Large intestine (tissue), 3 donors: ENCODE data around the gene MIA3. TPM values are rescaled to one million over a fixed set of nuclear protein-coding genes. Genes with fewer than 3 reads are reported as not detected.
A peak's percentile ranks its signal among the peaks of the same experiment; 100 is the strongest.
"Not testable (repeated sequence)": the region's sequence is repeated elsewhere in the genome, so short reads cannot be mapped to it uniquely, and the experiment has no call there.

ENCODE experiments used
- DNase-seq, 2 donors: peaks; one replicate each; pipeline versions ENCODE4 v3.0.0 to v3.0.0-alpha.2; 2013
- H3K27ac ChIP-seq: one replicate; pipeline ENCODE4 v1.5.1; 2013; ENCODE audit warnings: low read length
- H3K27me3 ChIP-seq: 2 replicates; pipeline ENCODE4 v1.6.1; 2013; ENCODE audit warnings: low read length; ENCODE audit not compliant: control insufficient read depth, insufficient read depth
- H3K36me3 ChIP-seq: 2 replicates; pipeline ENCODE4 v1.6.1; 2013; ENCODE audit warnings: low read length; ENCODE audit not compliant: control insufficient read depth, insufficient read depth
- H3K4me1 ChIP-seq: one replicate; pipeline ENCODE4 v1.6.1; 2013; ENCODE audit warnings: low read length; ENCODE audit not compliant: control insufficient read depth, insufficient read depth
- H3K4me3 ChIP-seq: one replicate; pipeline ENCODE4 v1.5.1; 2013; ENCODE audit warnings: low read length
- H3K9me3 ChIP-seq: one replicate; pipeline ENCODE4 v1.6.1; 2013; ENCODE audit warnings: mild to moderate bottlenecking, low read depth, low read length, moderate library complexity; ENCODE audit not compliant: control insufficient read depth
- WGBS: methylation state at CpG from one replicate; pipeline ENCODE4 v1.1.5; 2013; ENCODE audit warnings: low lambda C conversion rate; ENCODE audit not compliant: insufficient coverage; 5-methylcytosine and 5-hydroxymethylcytosine counted together
- polyA plus RNA-seq: library from polyadenylated mRNA; unstranded; fragments of 120-200 nt; gene quantifications from one replicate; pipeline ENCODE4 v1.2.1, GENCODE V29; 2013

MIA3 gene
- polyA plus RNA-seq, 1 donor, result 60.1 TPM

DNA sequence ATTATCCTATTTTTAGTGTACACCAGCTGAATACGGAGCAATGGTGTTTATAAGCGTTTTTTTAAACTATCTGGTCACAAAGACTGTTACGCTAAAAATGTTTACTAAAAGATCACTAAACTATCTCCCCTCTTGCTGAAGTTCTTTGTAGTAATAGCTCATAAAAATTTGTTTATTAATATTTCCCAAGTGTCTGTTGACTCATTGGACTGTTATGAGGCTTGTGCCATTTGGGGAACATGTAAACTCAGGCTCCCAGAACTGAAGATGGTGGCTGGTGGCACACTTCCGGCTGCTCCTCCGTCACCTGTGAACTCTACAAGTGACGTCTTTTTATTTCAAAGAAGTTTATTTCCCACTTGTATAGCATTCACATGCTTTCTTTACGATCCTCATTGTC lies 48.1 kb downstream of the MIA3 start:
- H3K4me1 ChIP-seq, result no peaks in the 10 kb centered on the region
- DNase-seq, result no peak
- no peaks in the 10 kb centered on the region for H3K27me3 ChIP-seq
- no peak overlapping the region for H3K27ac ChIP-seq
- H3K36me3 ChIP-seq, result peaks cover 55% of the 10 kb centered on the region
- H3K9me3 ChIP-seq, result no peaks in the 10 kb centered on the region
- WGBS, result 83% methylated on average over 2 of the region's 7 CpGs
- no peak overlapping the region for H3K4me3 ChIP-seq

DNA sequence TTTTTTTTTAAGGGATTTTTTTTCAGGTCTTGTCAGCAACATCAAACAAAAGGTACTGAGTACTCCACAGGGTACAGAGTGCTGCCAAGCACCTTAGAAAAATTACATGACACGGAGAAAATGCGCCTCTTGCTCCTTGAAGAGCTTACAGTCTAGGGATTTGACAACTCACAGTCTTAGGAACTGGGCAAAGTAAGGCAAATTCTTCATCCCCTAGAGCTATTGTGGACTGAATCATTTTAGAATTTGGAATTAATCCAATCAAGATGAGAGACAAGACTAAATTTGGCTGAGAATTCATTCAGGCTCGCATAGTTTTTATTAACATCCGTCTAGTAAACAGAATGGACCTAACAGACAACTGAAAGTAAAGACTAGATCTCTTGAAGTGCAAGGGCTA lies 50.3 kb downstream of the MIA3 start:
- H3K27ac ChIP-seq, H3K27me3 ChIP-seq, H3K4me1 ChIP-seq, H3K4me3 ChIP-seq, DNase-seq, H3K9me3 ChIP-seq: not testable (repeated sequence)
- WGBS, result no CpG with 5 or more reads among the region's 4 CpGs
- peaks cover 56% of the 10 kb centered on the region for H3K36me3 ChIP-seq

DNA sequence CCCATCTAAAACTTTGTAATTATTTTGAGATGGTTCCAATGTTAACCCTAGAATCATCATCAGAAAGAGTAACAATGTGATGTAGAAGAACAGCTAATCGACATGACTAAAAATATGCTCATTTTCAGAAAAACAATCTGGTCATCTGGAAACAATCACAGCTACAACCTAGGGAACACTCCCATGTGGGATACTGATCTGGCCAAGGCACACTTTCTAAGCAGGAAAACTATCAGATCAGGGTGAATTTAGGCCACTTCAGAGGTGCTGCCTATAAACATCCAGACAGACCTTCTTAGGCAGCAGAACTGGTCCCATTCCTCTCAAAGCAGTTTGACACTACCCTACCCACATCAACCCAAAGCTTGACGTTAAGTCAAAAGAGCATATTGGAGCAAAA lies 51.2 kb downstream of the MIA3 start:
- no CpG with 5 or more reads among the region's 2 CpGs for WGBS
- H3K27me3 ChIP-seq, H3K4me3 ChIP-seq, H3K9me3 ChIP-seq, H3K4me1 ChIP-seq, H3K27ac ChIP-seq, DNase-seq: not testable (repeated sequence)
- peaks cover 49% of the 10 kb centered on the region for H3K36me3 ChIP-seq

DNA sequence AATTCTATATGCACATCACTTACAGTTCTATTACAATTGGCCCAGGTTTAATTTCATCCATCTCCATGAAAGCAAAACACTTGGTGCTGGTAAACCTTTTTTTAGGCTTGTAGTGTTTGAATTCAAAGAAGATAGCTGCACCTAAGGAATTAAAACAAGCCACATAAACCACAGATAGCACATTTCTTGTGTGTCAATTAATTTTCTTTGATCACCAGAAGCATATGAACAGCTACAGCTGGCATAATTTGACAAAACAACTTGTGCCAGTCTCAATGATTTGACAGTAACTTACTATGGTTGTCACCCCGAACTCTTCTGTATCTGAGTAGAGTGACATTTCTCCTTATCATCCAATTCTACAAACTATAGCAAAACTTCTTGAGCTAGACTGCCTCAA lies 52.2 kb downstream of the MIA3 start:
- no peaks in the 10 kb centered on the region for H3K27me3 ChIP-seq
- no peaks in the 10 kb centered on the region for H3K9me3 ChIP-seq
- WGBS, result no CpG with 5 or more reads among the region's 1 CpG
- H3K27ac ChIP-seq, result no peak overlapping the region
- no peak overlapping the region for H3K4me3 ChIP-seq
- no peaks in the 10 kb centered on the region for H3K4me1 ChIP-seq
- H3K36me3 ChIP-seq, result peaks cover 40% of the 10 kb centered on the region
- DNase-seq, result no peak

DNA sequence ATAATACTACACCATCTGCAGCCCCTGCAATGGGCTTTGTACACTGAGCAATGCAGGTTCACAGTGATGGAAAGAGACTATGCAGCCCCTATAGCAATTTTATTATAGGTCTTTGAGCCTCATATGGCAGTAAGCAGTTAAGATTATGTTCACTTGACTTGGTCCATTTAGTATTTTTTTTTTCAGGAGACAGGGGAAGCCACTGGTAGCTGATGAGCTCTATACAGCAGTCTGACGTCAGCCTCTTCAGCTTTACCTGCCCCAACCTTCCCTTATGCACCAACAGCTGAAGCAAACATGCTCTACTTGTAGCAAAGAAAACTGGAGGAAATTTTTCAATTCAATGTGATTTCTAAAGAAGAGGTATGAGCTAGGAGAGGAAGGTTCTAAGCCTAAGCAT lies 62.2 kb downstream of the MIA3 start:
- H3K4me3 ChIP-seq, result no peak overlapping the region
- H3K27me3 ChIP-seq, result no peaks in the 10 kb centered on the region
- H3K9me3 ChIP-seq, result no peaks in the 10 kb centered on the region
- no peaks in the 10 kb centered on the region for H3K4me1 ChIP-seq
- no peak overlapping the region for H3K27ac ChIP-seq
- H3K36me3 ChIP-seq, result peaks cover 22% of the 10 kb centered on the region
- DNase-seq, result no peak
- no CpG with 5 or more reads among the region's 1 CpG for WGBS

DNA sequence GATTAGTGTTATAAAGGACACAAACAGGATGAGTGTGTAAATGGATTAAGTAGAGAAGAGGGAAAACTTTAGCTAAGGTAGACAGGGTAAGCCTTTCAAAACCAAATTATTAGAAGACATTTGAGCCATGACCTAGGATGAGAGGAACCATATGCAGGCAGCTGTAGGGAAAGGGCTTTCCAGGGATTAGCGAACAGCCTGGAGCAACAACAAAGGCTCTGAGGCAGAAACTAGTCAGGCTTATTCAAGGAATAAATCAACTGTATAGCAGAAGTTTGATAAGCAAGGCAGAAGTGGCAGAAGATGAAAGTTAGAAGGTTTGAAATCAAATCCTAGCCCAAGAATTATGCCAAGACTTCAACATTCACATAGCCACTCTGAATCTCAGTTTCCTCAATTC lies 73.1 kb downstream of the MIA3 start:
- Histone ChIP-seq H3K27me3 (no peaks in the 10 kb centered on the region), H3K36me3 (peaks cover 17% of the 10 kb centered on the region), H3K27ac (no peak overlapping the region), H3K9me3 (no peaks in the 10 kb centered on the region), H3K4me1 (no peaks in the 10 kb centered on the region), H3K4me3 (no peak overlapping the region)
- no CpG with 5 or more reads among the region's 1 CpG for WGBS
- DNase-seq, result no peak

DNA sequence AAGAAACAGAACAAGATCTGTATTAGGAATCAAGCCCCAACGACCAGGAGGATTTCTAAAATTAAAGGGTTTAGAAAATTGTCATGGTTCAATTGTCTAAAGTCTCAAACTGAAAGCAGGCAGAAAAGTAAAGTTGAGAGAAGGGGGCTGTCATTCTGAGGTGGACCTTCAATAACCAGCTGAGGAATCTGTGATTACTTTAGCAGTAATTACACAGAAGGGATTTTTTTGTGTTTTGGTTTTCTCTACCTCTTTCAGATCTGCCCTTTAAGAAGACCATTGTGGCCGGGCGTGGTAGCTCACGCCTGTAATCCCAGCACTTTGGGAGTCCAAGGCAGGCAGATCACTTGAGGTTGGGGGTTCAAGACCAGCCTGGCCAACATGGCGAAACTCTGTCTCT lies 77.0 kb downstream of the MIA3 start:
- no peaks in the 10 kb centered on the region for H3K9me3 ChIP-seq

DNA sequence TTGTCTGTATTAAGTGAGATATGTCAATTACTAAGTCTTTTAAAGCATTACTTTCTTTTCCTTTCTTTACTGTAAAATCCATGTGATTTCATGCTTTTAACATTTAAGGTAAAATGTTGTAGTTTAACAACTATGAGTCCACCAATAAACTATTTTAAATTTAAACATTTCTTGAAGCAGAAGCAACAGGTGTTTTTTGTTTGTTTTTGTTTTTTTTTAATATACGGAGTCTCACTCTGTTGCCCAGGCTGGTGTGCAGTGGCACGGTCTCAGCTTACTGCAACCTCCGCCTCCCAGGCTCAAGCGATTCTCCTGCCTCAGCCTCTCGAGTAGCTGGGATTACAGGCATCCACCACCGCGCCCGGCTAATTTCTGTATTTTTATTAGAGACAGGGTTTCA lies 78.8 kb downstream of the MIA3 start:
- H3K9me3 ChIP-seq, result no peaks in the 10 kb centered on the region
- no peak for DNase-seq
- WGBS, result 100% methylated on average over 1 of the region's 8 CpGs

More for the DNA sequence above, 77.0 kb downstream of the MIA3 start:
- DNase-seq, result no peak
- Histone ChIP-seq H3K27ac (no peak overlapping the region), H3K27me3 (no peaks in the 10 kb centered on the region), H3K4me1 (no peaks in the 10 kb centered on the region), H3K36me3 (peaks cover 7% of the 10 kb centered on the region), H3K4me3 (no peak overlapping the region)
- whole genome bisulfite sequencing, result no CpG with 5 or more reads among the region's 5 CpGs

DNA sequence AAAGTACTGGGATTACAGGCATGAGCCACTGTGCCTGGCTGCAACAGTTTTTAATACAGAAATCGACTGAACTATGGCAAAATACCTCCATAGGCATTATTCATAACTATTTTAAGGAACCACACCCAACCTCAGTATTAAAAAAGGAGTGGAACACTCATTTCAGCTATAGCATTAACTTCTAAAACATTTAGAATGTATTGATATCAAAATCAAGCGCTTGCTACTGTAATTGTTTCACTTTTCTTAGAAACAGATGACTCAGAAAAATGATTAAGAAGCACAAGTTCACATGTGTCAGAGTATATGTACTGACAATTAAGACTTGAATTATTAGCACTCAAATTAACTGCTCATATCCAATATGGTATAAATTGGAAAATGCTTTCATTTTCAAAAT lies 79.3 kb downstream of the MIA3 start:
- 80% methylated on average over 1 of the region's 2 CpGs for WGBS
- no peak overlapping the region for H3K27ac ChIP-seq
- no peak for DNase-seq
- no peaks in the 10 kb centered on the region for H3K27me3 ChIP-seq
- no peaks in the 10 kb centered on the region for H3K9me3 ChIP-seq
- no peak overlapping the region for H3K4me3 ChIP-seq
- H3K36me3 ChIP-seq, result peaks cover 12% of the 10 kb centered on the region
- H3K4me1 ChIP-seq, result no peaks in the 10 kb centered on the region

More for the DNA sequence above, 78.8 kb downstream of the MIA3 start:
- no peak overlapping the region for H3K4me3 ChIP-seq
- H3K27ac ChIP-seq, result no peak overlapping the region
- no peaks in the 10 kb centered on the region for H3K4me1 ChIP-seq
- peaks cover 12% of the 10 kb centered on the region for H3K36me3 ChIP-seq
- no peaks in the 10 kb centered on the region for H3K27me3 ChIP-seq

DNA sequence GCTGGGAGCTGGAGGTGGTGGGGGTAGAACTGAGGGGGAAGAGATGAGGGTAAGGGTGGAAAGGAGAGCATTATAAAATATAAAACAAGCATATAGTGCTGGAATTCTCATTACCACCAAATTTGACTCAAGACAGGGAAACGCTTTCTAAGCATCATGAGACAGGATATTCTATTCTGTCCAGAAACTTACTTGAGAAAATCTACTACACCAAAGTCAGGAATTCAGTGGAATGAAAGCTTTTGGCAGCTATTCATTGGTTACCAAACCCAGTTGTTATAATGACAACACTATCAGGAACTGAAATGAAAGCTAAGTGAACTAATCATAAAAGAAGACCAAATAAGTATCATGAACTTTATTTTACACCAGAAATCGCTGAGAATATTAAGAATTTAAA lies 79.9 kb downstream of the MIA3 start:
- Histone ChIP-seq H3K36me3 (peaks cover 15% of the 10 kb centered on the region), H3K4me1 (peaks cover 5% of the 10 kb centered on the region), H3K27me3 (no peaks in the 10 kb centered on the region), H3K27ac (no peak overlapping the region), H3K9me3 (no peaks in the 10 kb centered on the region), H3K4me3 (no peak overlapping the region)
- 100% methylated on average over 1 of the region's 2 CpGs for WGBS
- no peak for DNase-seq

DNA sequence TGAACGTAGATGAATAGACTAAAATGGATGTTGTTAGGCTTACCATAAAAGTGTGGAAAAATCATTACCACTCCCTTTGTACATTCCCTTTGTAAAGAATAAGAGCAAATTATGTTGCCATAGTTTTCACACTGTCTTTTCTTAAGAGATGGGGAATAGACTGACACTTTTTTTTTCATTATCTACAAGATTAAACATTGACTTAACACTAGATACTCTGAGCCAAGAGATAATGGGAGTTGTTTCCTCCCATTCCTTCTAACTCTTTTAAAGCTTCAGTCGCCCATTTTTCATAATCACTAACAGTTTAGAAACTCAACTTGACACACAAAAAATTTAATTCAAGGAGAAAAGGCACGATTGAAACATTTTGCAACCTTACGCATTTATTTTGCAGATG lies 84.3 kb downstream of the MIA3 start:
- Histone ChIP-seq H3K27me3 (no peaks in the 10 kb centered on the region), H3K36me3 (peaks cover 13% of the 10 kb centered on the region), H3K9me3 (no peaks in the 10 kb centered on the region), H3K27ac (no peak overlapping the region), H3K4me3 (no peak overlapping the region), H3K4me1 (peaks cover 5% of the 10 kb centered on the region)
- DNase-seq, result peak in 1 of 2 donors; percentile 8
- WGBS, result 30% methylated on average over 2 of the region's 4 CpGs
